Muscle of leg (tissue), 11 donors: ENCODE measurements around the gene PRMT7. TPM values are rescaled to one million over a fixed set of nuclear protein-coding genes. Genes with fewer than 3 reads are reported as not detected.

ENCODE experiments used
- DNase-seq: peaks from one replicate; pipeline ENCODE4 v3.0.0; 2013
- H3K27ac ChIP-seq: one replicate; pipeline ENCODE4 v1.5.1; 2013; ENCODE audit warnings: mild to moderate bottlenecking, low read length, control low read depth
- H3K27me3 ChIP-seq: one replicate; pipeline ENCODE4 v1.6.1; 2013; ENCODE audit warnings: low read length; ENCODE audit not compliant: control insufficient read depth, insufficient read depth
- H3K36me3 ChIP-seq: one replicate; pipeline ENCODE4 v1.6.1; 2013; ENCODE audit warnings: low read length; ENCODE audit not compliant: control insufficient read depth, insufficient read depth
- H3K4me1 ChIP-seq: one replicate; pipeline ENCODE4 v1.6.1; 2013; ENCODE audit warnings: low read length; ENCODE audit not compliant: control insufficient read depth, insufficient read depth
- H3K4me3 ChIP-seq: one replicate; pipeline ENCODE4 v1.5.1; 2013; ENCODE audit warnings: low read length, control low read depth
- H3K9me3 ChIP-seq: replicated peaks from 2 replicates; pipeline ENCODE4 v1.6.1; 2013; ENCODE audit warnings: low read depth, low read length; ENCODE audit not compliant: control insufficient read depth
- WGBS: methylation state at CpG from one replicate; pipeline ENCODE4 v1.1.5; 2013; ENCODE audit warnings: missing lambda C conversion rate; ENCODE audit not compliant: insufficient coverage; 5-methylcytosine and 5-hydroxymethylcytosine counted together
- polyA plus RNA-seq, 8 donors: library from polyadenylated mRNA; unstranded; fragments of 120-200 nt; gene quantifications; one replicate each; pipeline versions ENCODE4 v1.2.1 to v1.2.3, GENCODE V29; 2013; ENCODE audit warnings: inconsistent platforms in 1 of 8, low replicate concordance in 1 of 8; ENCODE audit not compliant: insufficient read length in 8 of 8, insufficient read depth in 1 of 8
- total RNA-seq: library from RNA; stranded (reverse); fragments of 120-200 nt; gene quantifications from one replicate; pipeline ENCODE4 v1.2.4, GENCODE V29; 2013

PRMT7 gene
- total and polyA plus RNA-seq, 9 donors, result 40.7 to 54.4 (median 43.5) TPM

GRCh38 chr16:68356249-68356918 lies 45.6 kb downstream of the PRMT7 start:
- no peak overlapping the region for H3K4me3 ChIP-seq
- DNase-seq, result peak; percentile 44
- 83% methylated on average over 26 of the region's 28 CpGs for WGBS
- peaks cover 79% of the 10 kb centered on the region for H3K36me3 ChIP-seq
- H3K27me3 ChIP-seq, result no peaks in the 10 kb centered on the region
- H3K4me1 ChIP-seq, result peaks cover 17% of the 10 kb centered on the region
- H3K9me3 ChIP-seq, result no peaks in the 10 kb centered on the region
- no peak overlapping the region for H3K27ac ChIP-seq

DNA sequence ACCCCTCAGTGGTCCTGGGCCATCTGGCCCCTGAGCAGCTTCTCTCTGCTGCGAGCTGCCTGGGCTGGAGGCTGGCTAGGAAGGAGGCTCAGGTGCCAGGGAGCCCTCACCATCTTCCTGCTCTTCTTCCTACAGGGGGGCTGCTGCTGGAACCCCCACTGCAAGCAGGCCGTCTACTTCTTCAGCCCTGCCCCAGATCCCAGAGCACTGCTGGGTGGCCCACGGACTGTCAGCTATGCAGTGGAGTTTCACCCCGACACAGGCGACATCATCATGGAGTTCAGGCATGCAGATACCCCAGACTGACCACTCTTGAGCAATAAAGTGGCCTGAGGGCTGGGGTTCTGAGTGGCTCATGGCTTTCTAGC lies 46.1 kb downstream of the PRMT7 start:
- Histone ChIP-seq H3K36me3 (peaks cover 74% of the 10 kb centered on the region), H3K9me3 (no peaks in the 10 kb centered on the region), H3K27me3 (no peaks in the 10 kb centered on the region), H3K4me1 (peaks cover 22% of the 10 kb centered on the region), H3K4me3 (no peak overlapping the region), H3K27ac (no peak overlapping the region)
- WGBS, result 93% methylated on average over 4 of the region's 5 CpGs
- DNase-seq, result no peak

DNA sequence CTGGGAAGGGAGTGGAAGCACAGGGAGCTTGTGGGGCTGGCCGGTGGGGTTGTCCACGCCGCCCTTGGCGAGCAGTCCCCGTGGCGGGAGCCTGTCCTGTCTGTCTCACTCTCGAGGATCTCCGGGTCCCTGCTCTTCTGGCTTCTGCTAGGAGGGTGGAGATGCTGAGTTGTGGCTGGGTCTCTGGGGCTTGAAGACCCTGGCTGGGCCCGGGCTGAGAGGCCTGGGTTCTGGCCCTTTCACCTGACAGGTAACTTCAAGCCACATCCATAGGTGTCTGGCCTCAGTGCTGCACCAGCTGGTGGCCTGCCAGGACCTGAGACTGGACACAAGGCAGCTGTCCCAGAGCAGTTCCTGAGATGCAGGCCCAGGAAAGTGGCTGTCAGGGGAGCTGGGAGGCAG lies 46.7 kb downstream of the PRMT7 start:
- no CpG with 5 or more reads among the region's 9 CpGs for WGBS
- Histone ChIP-seq H3K36me3 (peaks cover 67% of the 10 kb centered on the region), H3K9me3 (no peaks in the 10 kb centered on the region), H3K27ac (no peak overlapping the region), H3K4me1 (peaks cover 28% of the 10 kb centered on the region), H3K4me3 (no peak overlapping the region), H3K27me3 (no peaks in the 10 kb centered on the region)
- no peak for DNase-seq

DNA sequence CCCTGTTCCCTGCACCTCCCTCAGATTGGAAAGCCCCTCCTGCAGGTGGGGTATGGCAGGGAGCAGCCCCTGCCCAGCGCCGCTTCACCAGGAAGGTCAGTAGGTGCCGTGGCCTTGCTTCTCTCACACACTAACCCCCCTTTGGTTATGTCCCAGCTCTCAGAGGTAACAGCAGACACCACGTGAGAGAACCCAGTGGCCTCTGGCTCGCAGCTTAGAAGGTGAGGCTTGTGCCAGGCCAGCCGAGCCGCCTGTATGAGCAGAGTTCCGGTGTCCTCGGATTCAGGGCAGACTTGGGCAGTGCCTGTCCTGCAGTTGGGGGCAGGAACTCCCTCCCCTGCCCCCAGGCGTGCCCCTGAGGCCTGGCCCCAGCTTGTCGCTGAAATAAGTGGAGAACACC lies 47.1 kb downstream of the PRMT7 start:
- peaks cover 63% of the 10 kb centered on the region for H3K36me3 ChIP-seq

GRCh38 chr16:68358951-68359350 lies 48.1 kb downstream of the PRMT7 start:
- DNase-seq, result no peak
- Histone ChIP-seq H3K27ac (no peak overlapping the region), H3K4me1 (peaks cover 35% of the 10 kb centered on the region), H3K4me3 (no peak overlapping the region), H3K27me3 (no peaks in the 10 kb centered on the region), H3K9me3 (no peaks in the 10 kb centered on the region), H3K36me3 (peaks cover 55% of the 10 kb centered on the region)
- WGBS, result 84% methylated on average over 13 of the region's 13 CpGs

More for the DNA sequence above, 47.1 kb downstream of the PRMT7 start:
- Histone ChIP-seq H3K27ac (no peak overlapping the region), H3K9me3 (no peaks in the 10 kb centered on the region), H3K27me3 (no peaks in the 10 kb centered on the region), H3K4me1 (peaks cover 31% of the 10 kb centered on the region), H3K4me3 (no peak overlapping the region)
- WGBS, result 88% methylated on average over 11 of the region's 11 CpGs
- no peak for DNase-seq

DNA sequence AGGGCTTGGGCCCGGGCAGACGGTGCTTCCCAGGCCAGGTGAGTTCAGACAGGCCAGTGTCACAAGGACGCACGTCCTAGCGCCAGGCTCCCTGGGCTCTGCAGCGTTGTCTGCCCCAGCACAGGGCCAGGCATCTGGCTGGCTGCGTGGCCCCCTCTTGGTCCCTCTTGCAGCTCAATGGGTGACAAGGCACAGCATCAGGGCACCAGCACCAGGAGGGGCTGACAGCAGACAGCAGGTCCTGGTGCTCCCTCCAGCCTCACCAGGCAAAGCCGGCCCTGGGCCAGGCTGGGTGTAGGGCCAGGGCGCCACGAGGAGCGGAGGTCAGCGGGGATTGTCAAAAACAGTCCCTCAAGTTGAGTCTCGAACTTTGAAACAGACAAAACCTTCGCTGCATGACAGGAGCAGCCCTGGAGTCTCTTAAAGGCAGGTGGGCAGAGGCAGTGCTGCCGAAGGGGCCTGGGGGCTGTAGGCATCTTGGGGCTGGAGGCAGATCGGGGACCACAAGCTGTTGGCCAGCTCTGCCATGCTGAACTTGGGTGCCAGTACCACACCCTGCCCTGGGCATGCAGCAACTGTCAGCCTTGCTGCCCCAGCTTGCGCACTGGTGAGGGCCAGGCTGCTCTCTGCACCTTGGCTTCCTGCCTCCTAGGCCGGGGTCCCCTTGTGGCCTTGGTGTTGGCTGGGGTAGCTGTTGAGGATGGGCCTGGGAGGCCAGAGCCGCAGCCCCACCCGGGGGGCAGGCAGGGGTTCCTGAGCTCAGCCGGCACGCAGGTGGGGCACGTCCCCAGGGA lies 48.8 kb downstream of the PRMT7 start:
- peaks cover 39% of the 10 kb centered on the region for H3K4me1 ChIP-seq

GRCh38 chr16:68360547-68360946 lies 49.7 kb downstream of the PRMT7 start:
- DNase-seq, result no peak
- Histone ChIP-seq H3K27me3 (peaks cover 2% of the 10 kb centered on the region), H3K36me3 (peaks cover 41% of the 10 kb centered on the region), H3K27ac (no peak overlapping the region), H3K4me1 (peaks cover 43% of the 10 kb centered on the region), H3K9me3 (no peaks in the 10 kb centered on the region), H3K4me3 (no peak overlapping the region)
- 83% methylated on average over 16 of the region's 18 CpGs for WGBS

More for the DNA sequence above, 48.8 kb downstream of the PRMT7 start:
- no peaks in the 10 kb centered on the region for H3K27me3 ChIP-seq
- WGBS, result 78% methylated on average over 21 of the region's 23 CpGs
- no peak overlapping the region for H3K27ac ChIP-seq
- no peak for DNase-seq
- no peaks in the 10 kb centered on the region for H3K9me3 ChIP-seq
- H3K4me3 ChIP-seq, result no peak overlapping the region
- H3K36me3 ChIP-seq, result peaks cover 49% of the 10 kb centered on the region

GRCh38 chr16:68360956-68361355 lies 50.1 kb downstream of the PRMT7 start:
- Histone ChIP-seq H3K9me3 (no peaks in the 10 kb centered on the region), H3K4me1 (peaks cover 43% of the 10 kb centered on the region), H3K4me3 (no peak overlapping the region), H3K27me3 (peaks cover 2% of the 10 kb centered on the region), H3K27ac (no peak overlapping the region), H3K36me3 (peaks cover 37% of the 10 kb centered on the region)
- DNase-seq, result peak; percentile 46
- WGBS, result 53% methylated on average over 11 of the region's 14 CpGs

DNA sequence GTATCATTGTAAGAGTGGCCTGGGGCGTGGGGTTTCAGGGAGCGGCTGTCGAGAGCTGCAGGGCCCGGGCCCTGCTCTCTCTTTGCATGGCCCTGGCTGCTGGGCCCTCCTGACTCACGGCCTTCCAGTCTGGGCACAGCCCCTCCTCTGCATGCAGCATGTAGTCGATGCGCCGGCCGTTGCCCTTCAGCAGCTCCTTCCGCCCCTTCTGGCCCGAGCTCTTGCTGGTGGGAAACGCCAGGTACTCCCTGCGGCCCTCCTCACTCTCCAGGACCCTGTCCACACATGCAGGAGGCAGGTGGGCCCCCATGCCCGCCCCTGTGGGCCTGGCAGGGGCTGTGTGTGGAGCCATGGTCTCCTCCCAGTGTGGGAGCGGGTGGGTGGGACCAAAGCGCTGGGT lies 50.7 kb downstream of the PRMT7 start:
- H3K36me3 ChIP-seq, result peaks cover 31% of the 10 kb centered on the region
- no peaks in the 10 kb centered on the region for H3K9me3 ChIP-seq
- H3K4me3 ChIP-seq, result no peak overlapping the region
- DNase-seq, result no peak
- peaks cover 2% of the 10 kb centered on the region for H3K27me3 ChIP-seq
- WGBS, result 55% methylated on average over 13 of the region's 16 CpGs
- no peak overlapping the region for H3K27ac ChIP-seq
- H3K4me1 ChIP-seq, result peaks cover 43% of the 10 kb centered on the region

DNA sequence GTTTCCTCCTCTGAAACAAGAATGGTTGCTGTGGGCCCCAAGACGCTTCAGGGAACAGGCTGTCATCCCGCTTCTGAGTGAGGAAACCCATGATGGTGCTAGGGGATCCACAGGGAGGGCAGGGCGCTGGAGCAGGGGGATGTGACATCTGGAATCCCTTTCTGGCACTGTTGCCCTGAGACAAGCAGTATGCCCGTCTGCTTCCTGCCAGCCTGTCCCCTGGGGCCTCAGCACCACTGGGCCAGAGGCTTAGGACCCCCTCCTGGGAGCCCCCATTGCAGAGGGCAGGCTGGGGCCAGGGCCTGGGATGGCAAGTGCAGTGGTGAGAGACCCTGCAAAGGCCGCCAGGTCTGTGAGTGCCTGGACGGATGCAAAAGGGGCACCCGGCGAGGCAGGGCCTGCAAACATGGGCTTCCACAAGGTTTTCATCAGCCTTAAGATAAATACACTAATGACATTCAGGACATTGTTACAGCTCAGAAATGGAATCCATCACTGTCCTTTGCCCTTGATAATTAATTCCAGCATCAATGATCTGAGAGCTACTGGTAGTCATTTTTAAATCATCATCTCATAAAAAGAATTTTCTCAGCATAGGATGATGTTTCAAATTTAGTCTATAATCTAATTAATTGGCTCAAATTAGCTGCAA lies 51.6 kb downstream of the PRMT7 start:
- DNase-seq, result no peak
- WGBS, result 55% methylated on average over 8 of the region's 8 CpGs
- Histone ChIP-seq H3K36me3 (peaks cover 22% of the 10 kb centered on the region), H3K27ac (no peak overlapping the region), H3K4me3 (no peak overlapping the region), H3K27me3 (peaks cover 4% of the 10 kb centered on the region), H3K9me3 (no peaks in the 10 kb centered on the region), H3K4me1 (peaks cover 43% of the 10 kb centered on the region)
